ENCODE results near the gene USP22.
"Not testable (repeated sequence)": the region's sequence is repeated elsewhere in the genome, so short reads cannot be mapped to it uniquely, and the experiment has no call there.

The USP22 gene

GRCh38 chr17:21042458-21043295 lies at the start of gene USP22:
Gene USP22, minus strand, starts transcription at chr17:21043011. Its CDS starts 176 bp downstream, at chr17:21042835.
- DNase-seq: peak; percentile 13

GRCh38 chr17:21090902-21091618 lies 48.2 kb upstream of the USP22 start:
- no peak for DNase-seq

- DNase-seq: no peak
Measured at GRCh38 chr17:21089933-21090901, 47.4 kb upstream of the USP22 start.

GRCh38 chr17:21089145-21089544 lies 46.3 kb upstream of the USP22 start:
- no peak for DNase-seq

- DNase-seq: no peak
Measured at GRCh38 chr17:21085707-21086106, 42.9 kb upstream of the USP22 start.

GRCh38 chr17:21085280-21085679 lies 42.5 kb upstream of the USP22 start:
- DNase-seq: not testable (repeated sequence)

- no peak for DNase-seq
Measured at GRCh38 chr17:21082001-21082436, 39.2 kb upstream of the USP22 start.

- no peak for DNase-seq
Measured at GRCh38 chr17:21079196-21079595, 36.4 kb upstream of the USP22 start.

- no peak for DNase-seq
Measured at GRCh38 chr17:21078016-21078780, 35.4 kb upstream of the USP22 start.

GRCh38 chr17:21077281-21077680 lies 34.5 kb upstream of the USP22 start:
- DNase-seq: no peak

- DNase-seq: no peak
Measured at GRCh38 chr17:21076242-21076641, 33.4 kb upstream of the USP22 start.

- no peak for DNase-seq
Measured at GRCh38 chr17:21075739-21076085, 32.9 kb upstream of the USP22 start.

- no peak for DNase-seq
Measured at GRCh38 chr17:21072745-21073197, 30.0 kb upstream of the USP22 start.

GRCh38 chr17:21066394-21066793 lies 23.6 kb upstream of the USP22 start:
- DNase-seq: no peak

- DNase-seq: no peak
Measured at GRCh38 chr17:21061971-21062526, 19.2 kb upstream of the USP22 start.

- no peak for DNase-seq
Measured at GRCh38 chr17:21061158-21061835, 18.5 kb upstream of the USP22 start.

GRCh38 chr17:21059761-21060160 lies 16.9 kb upstream of the USP22 start:
- no peak for DNase-seq

- no peak for DNase-seq
Measured at GRCh38 chr17:21058098-21058893, 15.5 kb upstream of the USP22 start.

GRCh38 chr17:21053056-21053455 lies 10.2 kb upstream of the USP22 start:
- DNase-seq: not testable (repeated sequence)

- no peak for DNase-seq
Measured at GRCh38 chr17:21049457-21049856, 6.6 kb upstream of the USP22 start.

Data from activated T-cell treated with anti-CD3 and anti-CD28 coated beads for 4 hours (primary cell).